Measurements from ENCODE around the gene TRIM4. TPM values are rescaled to one million over a fixed set of nuclear protein-coding genes. Genes with fewer than 3 reads are reported as not detected.

TRIM4 gene
- total RNA-seq, 1 donor from 2014 or later: 35.8 TPM

DNA sequence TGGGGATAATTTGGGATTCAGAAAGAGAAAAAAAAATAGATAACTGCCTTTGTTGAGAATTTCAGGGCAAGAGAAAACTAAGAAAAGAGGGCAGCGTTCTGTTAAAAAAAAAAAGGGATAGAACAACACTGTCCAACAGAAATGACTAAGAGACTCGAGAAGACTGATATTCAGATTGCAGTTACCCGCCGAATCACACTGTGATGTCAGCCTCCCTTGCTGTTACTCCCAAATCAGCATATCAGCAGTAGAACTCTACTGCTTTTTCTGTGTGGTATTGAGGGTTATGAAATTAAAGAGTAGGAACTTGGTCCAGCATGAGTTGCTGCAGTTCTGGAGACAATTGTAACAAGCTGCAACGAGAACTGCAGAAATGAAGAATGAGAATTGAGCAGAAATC lies 8.2 kb upstream of the TRIM4 start:
- H3K36me3 Mint-ChIP-seq (ENCODE audit: low read depth): peaks cover 2% of the 10 kb centered on the region
- peaks cover 56% of the 10 kb centered on the region for H3K27me3 Mint-ChIP-seq
- peaks cover 8% of the 10 kb centered on the region for H3K4me1 Mint-ChIP-seq
- intact Hi-C loops (cut with micrococcal nuclease): no loop called here
- no peaks in the 10 kb centered on the region for H3K9me3 Mint-ChIP-seq
- no peak overlapping the region for H3K27ac Mint-ChIP-seq
- ChIA-PET CTCF (no interaction called here), POLR2A (no interaction called here)
- DNase-seq (no peak), ATAC-seq (ENCODE audit: low read depth) (no peak)
- TF ChIP-seq, protein P1, sequence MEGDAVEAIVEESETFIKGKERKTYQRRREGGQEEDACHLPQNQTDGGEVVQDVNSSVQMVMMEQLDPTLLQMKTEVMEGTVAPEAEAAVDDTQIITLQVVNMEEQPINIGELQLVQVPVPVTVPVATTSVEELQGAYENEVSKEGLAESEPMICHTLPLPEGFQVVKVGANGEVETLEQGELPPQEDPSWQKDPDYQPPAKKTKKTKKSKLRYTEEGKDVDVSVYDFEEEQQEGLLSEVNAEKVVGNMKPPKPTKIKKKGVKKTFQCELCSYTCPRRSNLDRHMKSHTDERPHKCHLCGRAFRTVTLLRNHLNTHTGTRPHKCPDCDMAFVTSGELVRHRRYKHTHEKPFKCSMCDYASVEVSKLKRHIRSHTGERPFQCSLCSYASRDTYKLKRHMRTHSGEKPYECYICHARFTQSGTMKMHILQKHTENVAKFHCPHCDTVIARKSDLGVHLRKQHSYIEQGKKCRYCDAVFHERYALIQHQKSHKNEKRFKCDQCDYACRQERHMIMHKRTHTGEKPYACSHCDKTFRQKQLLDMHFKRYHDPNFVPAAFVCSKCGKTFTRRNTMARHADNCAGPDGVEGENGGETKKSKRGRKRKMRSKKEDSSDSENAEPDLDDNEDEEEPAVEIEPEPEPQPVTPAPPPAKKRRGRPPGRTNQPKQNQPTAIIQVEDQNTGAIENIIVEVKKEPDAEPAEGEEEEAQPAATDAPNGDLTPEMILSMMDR (IDR thresholded peaks at IDR 0.05): no peak
- no peak overlapping the region for H3K4me3 Mint-ChIP-seq

DNA sequence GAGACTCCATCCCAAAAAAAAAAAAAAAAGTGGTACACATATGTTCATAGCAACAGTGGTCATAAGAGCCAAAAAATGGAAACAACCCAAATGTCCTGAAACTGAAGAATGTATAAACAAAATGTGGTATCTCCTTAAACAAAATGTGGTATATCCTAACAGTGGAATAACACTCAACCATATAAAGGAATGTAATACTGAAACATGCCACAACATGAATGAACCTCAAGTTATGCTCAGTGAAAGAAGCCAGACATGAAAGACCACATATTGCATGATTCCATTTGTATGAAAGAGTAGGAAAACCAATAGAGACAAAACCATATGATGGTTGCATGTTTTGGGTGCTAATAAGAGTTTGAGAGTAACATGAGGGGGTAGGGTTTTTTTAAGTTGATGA lies 7.0 kb upstream of the TRIM4 start:
- H3K9me3 Mint-ChIP-seq: no peaks in the 10 kb centered on the region
- H3K4me3 Mint-ChIP-seq: no peak overlapping the region
- H3K36me3 Mint-ChIP-seq (ENCODE audit: low read depth): peaks cover 7% of the 10 kb centered on the region
- peaks cover 48% of the 10 kb centered on the region for H3K27me3 Mint-ChIP-seq
- no peak overlapping the region for H3K27ac Mint-ChIP-seq
- ATAC-seq (ENCODE audit: low read depth): no peak
- peaks cover 8% of the 10 kb centered on the region for H3K4me1 Mint-ChIP-seq
- TF ChIP-seq, protein P1 (IDR thresholded peaks at IDR 0.05): no peak
- CTCF ChIA-PET: no interaction called here
- intact Hi-C loops (cut with micrococcal nuclease): no loop called here
- DNase-seq: no peak
- POLR2A ChIA-PET: no interaction called here

DNA sequence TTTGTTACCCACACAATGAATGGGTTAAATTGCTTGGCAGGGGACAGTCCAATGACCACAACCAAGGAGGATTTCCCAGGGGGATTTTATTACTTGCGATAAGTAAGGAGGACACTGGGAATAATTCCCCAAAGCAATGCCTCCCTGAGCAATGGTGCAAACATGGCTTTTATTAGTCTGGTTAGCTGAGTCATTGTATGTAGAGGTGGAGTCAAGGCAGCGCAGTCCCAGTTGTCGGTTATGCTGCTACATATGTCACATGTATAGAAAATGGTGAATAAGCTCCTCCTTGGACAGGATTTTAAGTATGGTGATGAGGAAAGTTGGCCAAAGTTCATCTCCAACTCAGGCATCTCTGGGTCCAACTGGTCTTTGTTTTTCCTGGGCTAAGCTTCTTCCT lies 3.9 kb upstream of the TRIM4 start:
- intact Hi-C loops (cut with micrococcal nuclease): no loop called here
- TF ChIP-seq, protein P1 (IDR thresholded peaks at IDR 0.05): no peak
- peaks cover 26% of the 10 kb centered on the region for H3K27me3 Mint-ChIP-seq
- peaks cover 17% of the 10 kb centered on the region for H3K4me1 Mint-ChIP-seq
- no peaks in the 10 kb centered on the region for H3K9me3 Mint-ChIP-seq
- ChIA-PET POLR2A (interaction anchor here (0.7 kb wide), 1 partner anchor 92 kb away, joined by 4 read pairs; the partner anchor contains the start of gene ZKSCAN1), CTCF (no interaction called here)
- DNase-seq: no peak
- ATAC-seq (ENCODE audit: low read depth): no peak
- H3K27ac Mint-ChIP-seq: no peak overlapping the region
- peaks cover 17% of the 10 kb centered on the region for H3K36me3 Mint-ChIP-seq (ENCODE audit: low read depth)
- H3K4me3 Mint-ChIP-seq: no peak overlapping the region

DNA sequence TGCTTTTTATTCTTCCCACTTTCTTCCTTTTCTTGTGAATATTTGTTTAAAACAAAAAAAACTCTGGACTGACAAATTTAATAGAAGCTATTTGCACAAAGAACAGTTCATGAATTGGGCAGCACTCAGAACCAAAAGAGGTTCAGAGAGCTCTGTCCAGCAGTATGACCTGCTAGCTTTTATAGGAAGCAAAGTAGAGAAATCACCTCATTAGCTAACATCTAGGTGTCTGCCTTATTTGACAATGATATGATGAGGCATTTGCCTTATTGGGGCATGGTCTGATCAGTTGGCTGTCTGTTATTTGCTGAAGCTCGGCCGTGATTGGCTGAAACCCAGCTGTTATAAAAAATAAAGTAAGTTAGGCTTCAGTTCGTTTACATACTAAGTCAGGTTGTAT lies 819 bp upstream of the TRIM4 start:
- Mint-ChIP-seq H3K27ac (peak overlapping the region; percentile 93), H3K4me3 (peak overlapping the region; percentile 94), H3K27me3 (peaks cover 3% of the 10 kb centered on the region), H3K9me3 (no peaks in the 10 kb centered on the region), H3K36me3 (ENCODE audit: low read depth) (peaks cover 39% of the 10 kb centered on the region), H3K4me1 (peaks cover 43% of the 10 kb centered on the region)
- ATAC-seq (ENCODE audit: low read depth): no peak
- ChIA-PET POLR2A (interaction anchor here (0.7 to 1.9 kb wide), 12 partner anchors 10 to 955 kb away, joined by 3 to 9 read pairs (median 4); partner anchors contain the start of genes BUD31, FBXO24, PDAP1 and SRRT), CTCF (no interaction called here)
- no peak for DNase-seq
- TF ChIP-seq, protein P1 (IDR thresholded peaks at IDR 0.05): no peak
- intact Hi-C loops (cut with micrococcal nuclease): no loop called here

DNA sequence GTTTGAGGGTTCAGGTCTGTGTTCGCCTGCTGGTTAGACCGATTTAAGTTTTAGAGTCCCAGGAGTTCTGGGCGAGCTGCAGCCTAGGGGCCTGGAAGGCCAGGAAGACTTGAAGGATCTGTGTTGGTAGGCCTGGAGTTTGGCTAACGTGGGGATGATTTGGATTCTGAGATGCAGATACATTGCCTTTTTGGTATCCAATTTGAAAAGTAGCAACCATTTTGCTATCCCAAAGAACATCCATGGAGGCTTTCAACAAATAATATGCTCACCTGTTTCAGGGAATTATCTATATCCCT lies 433 bp upstream of the TRIM4 start:
- Mint-ChIP-seq H3K9me3 (no peaks in the 10 kb centered on the region), H3K4me1 (peaks cover 45% of the 10 kb centered on the region), H3K36me3 (ENCODE audit: low read depth) (peaks cover 43% of the 10 kb centered on the region), H3K4me3 (peak overlapping the region; percentile 94), H3K27me3 (peaks cover 1% of the 10 kb centered on the region), H3K27ac (peak overlapping the region; percentile 93)
- CTCF ChIA-PET: interaction anchor here (1.8 kb wide), 1 partner anchor 70 kb away, joined by 8 read pairs; no protein-coding TSS in a partner anchor
- no peak for ATAC-seq (ENCODE audit: low read depth)
- no peak for DNase-seq
- TF ChIP-seq, protein P1 (IDR thresholded peaks at IDR 0.05): no peak
- intact Hi-C loops (cut with micrococcal nuclease): loop anchor here (1.0 to 10.0 kb wide), 10 partner anchors 96 to 971 kb away; partner anchors contain the start of genes CNPY4, FAM200A, MBLAC1 and MEPCE
- POLR2A ChIA-PET: interaction anchor here (0.7 to 1.9 kb wide), 16 partner anchors 9 to 955 kb away, joined by 3 to 13 read pairs (median 4); partner anchors contain the start of genes AP4M1, BUD31, FBXO24 and PDAP1

Measured in activated B cell treated with CpG ODN at 0.5 μM for 24 hours (primary cell).